ENCODE measurements around the gene WNT7B. TPM values are rescaled to one million over a fixed set of nuclear protein-coding genes. Genes with fewer than 3 reads are reported as not detected.

Gene WNT7B
- total RNA-seq, 1 donor from 2014 or later, result not detected

DNA sequence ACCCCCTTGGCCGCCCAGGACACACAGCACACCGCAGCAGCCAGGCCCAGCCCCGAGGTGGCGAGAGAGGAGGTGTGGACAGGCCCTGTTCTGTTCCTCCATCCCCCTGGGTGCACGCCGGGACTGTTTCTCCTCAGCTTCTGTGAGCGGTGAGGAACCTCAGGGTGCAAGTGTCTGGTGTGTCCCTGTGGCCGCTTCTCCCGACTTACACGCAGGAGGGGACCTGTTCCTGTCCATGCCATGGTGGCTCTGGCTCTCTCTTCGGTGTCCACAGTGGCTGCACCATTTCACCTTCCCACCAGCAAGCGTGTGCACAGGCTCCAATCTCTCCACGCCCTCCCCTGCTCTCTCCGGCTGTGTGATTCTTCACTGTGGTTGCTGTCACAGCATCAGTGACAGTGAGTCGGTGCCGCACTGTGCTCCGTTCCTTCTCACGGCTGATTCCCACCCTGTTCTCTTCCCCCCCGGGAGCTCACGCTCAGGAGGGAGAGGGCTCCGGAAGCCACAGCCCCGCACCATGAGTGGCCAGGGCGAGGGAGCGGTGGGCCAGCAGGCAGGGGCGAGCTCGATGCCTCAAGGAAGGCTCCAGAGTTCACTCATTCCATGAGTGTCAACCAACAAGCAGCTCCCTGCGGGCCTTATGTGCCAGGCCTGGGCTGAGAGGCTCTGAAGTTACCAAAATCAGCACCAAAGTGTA is 18.6 kb upstream of the WNT7B start:
- Histone ChIP-seq H3K4me1 (peaks cover 11 to 30% of the 10 kb centered on the region in 2 donors), H3K9me3 (no peaks in the 10 kb centered on the region), H3K27ac (peak overlapping the region; percentile 62 to 69), H3K36me3 (no peaks in the 10 kb centered on the region), H3K4me3 (no peak overlapping the region), H3K27me3 (no peaks in the 10 kb centered on the region)
- intact Hi-C loops (cut with DNase I), result loop anchor here (1.0 to 5.0 kb wide), 4 partner anchors 11 to 547 kb away; no protein-coding TSS in a partner anchor
- TF ChIP-seq, protein P1, sequence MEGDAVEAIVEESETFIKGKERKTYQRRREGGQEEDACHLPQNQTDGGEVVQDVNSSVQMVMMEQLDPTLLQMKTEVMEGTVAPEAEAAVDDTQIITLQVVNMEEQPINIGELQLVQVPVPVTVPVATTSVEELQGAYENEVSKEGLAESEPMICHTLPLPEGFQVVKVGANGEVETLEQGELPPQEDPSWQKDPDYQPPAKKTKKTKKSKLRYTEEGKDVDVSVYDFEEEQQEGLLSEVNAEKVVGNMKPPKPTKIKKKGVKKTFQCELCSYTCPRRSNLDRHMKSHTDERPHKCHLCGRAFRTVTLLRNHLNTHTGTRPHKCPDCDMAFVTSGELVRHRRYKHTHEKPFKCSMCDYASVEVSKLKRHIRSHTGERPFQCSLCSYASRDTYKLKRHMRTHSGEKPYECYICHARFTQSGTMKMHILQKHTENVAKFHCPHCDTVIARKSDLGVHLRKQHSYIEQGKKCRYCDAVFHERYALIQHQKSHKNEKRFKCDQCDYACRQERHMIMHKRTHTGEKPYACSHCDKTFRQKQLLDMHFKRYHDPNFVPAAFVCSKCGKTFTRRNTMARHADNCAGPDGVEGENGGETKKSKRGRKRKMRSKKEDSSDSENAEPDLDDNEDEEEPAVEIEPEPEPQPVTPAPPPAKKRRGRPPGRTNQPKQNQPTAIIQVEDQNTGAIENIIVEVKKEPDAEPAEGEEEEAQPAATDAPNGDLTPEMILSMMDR (IDR thresholded peaks at IDR 0.05), result no peak
- DNase-seq (ENCODE audit: low spot score in 2 of 2), result no peak

DNA sequence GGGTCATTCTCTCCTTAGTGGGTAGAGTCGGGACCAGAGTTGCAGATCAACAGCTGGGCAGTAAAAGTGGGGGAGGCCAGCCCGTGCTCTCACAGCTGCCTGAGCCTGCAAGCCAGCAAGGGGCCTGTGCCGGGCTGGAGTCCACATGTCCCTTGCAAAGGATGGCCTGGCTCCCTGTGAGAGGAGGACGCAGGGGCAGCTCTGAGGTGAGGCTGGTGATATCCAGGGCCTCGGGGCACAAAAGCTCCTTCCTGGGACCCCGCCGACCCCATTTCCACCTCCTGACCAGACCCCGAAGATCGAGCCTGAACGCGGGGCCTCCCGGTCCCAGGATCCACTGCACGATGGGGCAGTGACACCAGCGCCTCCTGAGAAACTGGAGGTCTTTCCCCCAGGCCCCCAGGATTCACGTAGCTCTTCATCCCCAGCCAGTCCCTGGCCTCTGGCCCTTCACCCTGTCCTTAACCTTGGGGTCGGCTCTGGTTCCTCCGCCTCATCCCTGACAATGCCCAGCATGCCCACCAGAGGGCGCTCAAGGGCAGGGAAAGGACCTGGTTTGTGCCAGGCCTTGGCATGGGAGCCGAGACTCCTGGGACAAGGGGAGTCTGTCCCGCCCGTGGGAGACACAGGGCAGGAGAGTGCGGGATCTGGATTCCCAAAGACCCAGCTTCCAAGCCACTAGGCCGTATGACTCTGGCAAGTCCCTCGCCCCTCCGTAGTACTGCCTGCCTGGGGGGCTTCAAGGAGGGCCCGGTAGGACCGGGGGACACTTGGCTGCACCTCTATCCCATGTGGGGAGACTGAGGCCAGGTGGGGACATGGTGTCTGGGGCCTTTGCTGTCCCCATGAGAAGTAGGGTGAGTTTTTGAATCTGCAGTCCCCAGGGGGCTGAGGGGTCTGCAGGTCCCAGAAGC is 17.8 kb upstream of the WNT7B start:
- Histone ChIP-seq H3K27ac (no peak overlapping the region), H3K9me3 (no peaks in the 10 kb centered on the region), H3K4me1 (peaks cover 11 to 30% of the 10 kb centered on the region in 2 donors), H3K36me3 (no peaks in the 10 kb centered on the region), H3K4me3 (no peak overlapping the region), H3K27me3 (no peaks in the 10 kb centered on the region)
- TF ChIP-seq, protein P1 (IDR thresholded peaks at IDR 0.05), result peak; percentile 97 to 98 (median 97)
- peak in 1 of 2 donors; percentile 92 for DNase-seq (ENCODE audit: low spot score in 2 of 2)
- intact Hi-C loops (cut with DNase I), result loop anchor here (1.0 to 5.0 kb wide), 4 partner anchors 12 to 548 kb away; no protein-coding TSS in a partner anchor

DNA sequence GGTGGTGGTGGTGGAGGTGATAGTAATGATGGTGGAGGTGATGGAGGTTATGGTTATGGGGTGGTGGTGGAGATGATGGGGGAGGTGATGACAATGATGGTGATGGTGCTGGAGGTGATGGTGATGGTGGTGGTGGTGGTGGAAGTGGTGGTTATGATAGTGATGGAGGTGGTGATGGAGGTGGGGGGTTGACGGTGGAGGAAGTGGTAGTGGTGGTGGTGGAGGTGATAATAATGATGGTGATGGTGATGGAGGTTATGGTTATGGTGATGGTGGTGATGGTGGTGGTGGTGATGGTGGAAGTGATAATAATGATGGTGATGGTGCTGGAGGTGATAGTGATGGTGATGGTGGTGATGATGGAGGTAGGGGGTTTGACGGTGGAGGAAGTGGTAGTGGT is 16.9 kb upstream of the WNT7B start:
- intact Hi-C loops (cut with DNase I), result no loop called here
- H3K27ac ChIP-seq, result no peak overlapping the region
- TF ChIP-seq, protein P1 (IDR thresholded peaks at IDR 0.05), result no peak
- H3K9me3 ChIP-seq, result no peaks in the 10 kb centered on the region
- DNase-seq (ENCODE audit: low spot score in 2 of 2), result no peak
- no peak overlapping the region for H3K4me3 ChIP-seq
- no peaks in the 10 kb centered on the region for H3K27me3 ChIP-seq
- H3K36me3 ChIP-seq, result no peaks in the 10 kb centered on the region
- H3K4me1 ChIP-seq, result peaks cover 11 to 30% of the 10 kb centered on the region in 2 donors

DNA sequence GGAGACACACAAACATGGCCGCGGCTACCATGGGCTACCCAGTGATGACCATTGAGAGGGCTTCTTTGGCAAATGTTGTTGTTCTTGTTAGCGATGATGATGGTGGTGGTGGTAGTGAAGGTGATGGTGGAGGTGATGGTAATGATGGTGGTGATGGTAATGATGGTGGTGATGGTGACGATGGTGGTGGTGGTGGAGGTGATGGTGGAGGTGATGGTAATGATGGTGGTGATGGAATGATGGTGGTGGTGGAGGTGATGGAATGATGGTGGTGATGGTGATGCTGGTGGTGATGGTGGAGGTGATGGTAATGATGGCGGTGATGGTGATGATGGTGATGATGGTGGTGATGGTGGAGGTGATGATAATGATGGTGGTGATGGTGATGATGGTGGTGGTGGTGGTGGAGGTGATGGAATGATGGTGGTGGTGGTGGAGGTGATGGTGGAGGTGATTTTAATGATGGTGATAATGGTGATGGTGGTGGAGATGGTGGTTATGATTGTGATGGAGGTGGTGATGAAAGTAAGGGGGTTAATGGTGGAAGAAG is 16.3 kb upstream of the WNT7B start:
- intact Hi-C loops (cut with DNase I), result no loop called here
- Histone ChIP-seq H3K36me3 (no peaks in the 10 kb centered on the region), H3K9me3 (no peaks in the 10 kb centered on the region), H3K27ac (no peak overlapping the region), H3K4me3 (no peak overlapping the region), H3K4me1 (peaks cover 11 to 27% of the 10 kb centered on the region in 2 donors), H3K27me3 (no peaks in the 10 kb centered on the region)
- TF ChIP-seq, protein P1 (IDR thresholded peaks at IDR 0.05), result no peak
- DNase-seq (ENCODE audit: low spot score in 2 of 2), result no peak

DNA sequence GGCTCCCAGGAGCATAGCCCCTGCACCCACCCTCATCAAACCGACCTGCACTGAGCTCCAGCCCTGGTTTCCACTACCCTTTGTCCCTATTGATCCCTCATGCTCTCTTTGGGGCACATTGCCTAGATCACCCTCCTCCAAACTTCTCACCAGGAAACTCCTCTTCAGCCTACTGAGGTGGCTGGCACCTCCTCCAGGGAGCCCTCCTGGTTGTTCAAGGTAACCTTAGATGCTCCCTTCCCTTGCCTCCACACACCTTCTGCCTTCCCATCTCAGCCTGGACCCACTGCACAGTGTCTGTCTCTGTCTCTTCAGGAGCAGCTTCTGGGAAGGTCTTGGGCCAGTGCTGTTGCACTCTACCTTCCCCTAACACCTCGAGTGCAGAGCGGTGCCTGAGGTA is 15.8 kb upstream of the WNT7B start:
- no peak for DNase-seq (ENCODE audit: low spot score in 2 of 2)
- intact Hi-C loops (cut with DNase I), result no loop called here

More for the DNA sequence above, 15.8 kb upstream of the WNT7B start:
- H3K27me3 ChIP-seq, result no peaks in the 10 kb centered on the region
- H3K4me3 ChIP-seq, result no peak overlapping the region
- H3K4me1 ChIP-seq, result peaks cover 11 to 22% of the 10 kb centered on the region in 2 donors
- no peak overlapping the region for H3K27ac ChIP-seq
- H3K36me3 ChIP-seq, result no peaks in the 10 kb centered on the region
- H3K9me3 ChIP-seq, result no peaks in the 10 kb centered on the region
- TF ChIP-seq, protein P1 (IDR thresholded peaks at IDR 0.05), result no peak
